Measurements from ENCODE around the gene SLC8A2. TPM values are rescaled to one million over a fixed set of nuclear protein-coding genes. Genes with fewer than 3 reads are reported as not detected.

The SLC8A2 gene
- total and polyA plus RNA-seq, 2 experiments from 2014 or later: 0.86 to 10.0 TPM

DNA sequence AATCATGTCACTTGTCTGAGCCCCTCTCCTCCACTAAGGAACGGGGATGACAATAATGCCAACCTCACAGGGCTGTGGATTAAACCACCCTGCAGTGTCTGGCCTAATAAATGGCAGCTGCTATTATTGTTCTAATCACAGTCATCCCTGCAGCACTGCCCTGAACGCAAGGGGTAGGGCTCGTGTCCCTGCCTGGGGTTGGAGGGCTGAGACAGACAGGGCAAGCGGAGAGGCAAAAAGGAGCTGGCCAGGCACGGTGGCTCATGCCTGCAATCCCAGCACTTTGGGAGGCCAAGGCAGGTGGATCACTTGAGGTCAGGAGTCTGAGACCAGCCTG is 22.5 kb upstream of the SLC8A2 start:
- no peak overlapping the region for H3K4me3 Mint-ChIP-seq
- H3K27me3 Mint-ChIP-seq (ENCODE audit: insufficient read depth, low read depth, poor library complexity): peaks cover 16% of the 10 kb centered on the region
- H3K27ac Mint-ChIP-seq: no peak overlapping the region
- Histone ChIP-seq H3K36me3 (ENCODE audit: insufficient read depth) (no peaks in the 10 kb centered on the region), H3K4me3 (no peak overlapping the region), H4K20me1 (replicated peaks; ENCODE audit: insufficient read depth) (no peaks in the 10 kb centered on the region), H3K4me1 (ENCODE audit: insufficient read depth) (no peaks in the 10 kb centered on the region; the same call in 1 of the 2 replicates), H3K4me2 (no peak overlapping the region), H3K27ac (ENCODE audit: low read depth) (no peak overlapping the region), H2AFZ (no peak overlapping the region), H3F3A (replicated peaks; ENCODE audit: low read depth) (no peaks in the 10 kb centered on the region), H3K27me3 (ENCODE audit: insufficient read depth) (no peaks in the 10 kb centered on the region), H3K9me2 (ENCODE audit: insufficient read depth) (no peaks in the 10 kb centered on the region), H3K79me2 (replicated peaks; ENCODE audit: insufficient read depth) (no peaks in the 10 kb centered on the region)
- peaks cover 11% of the 10 kb centered on the region; the same call in 2 of the 3 replicates for H3K36me3 Mint-ChIP-seq (ENCODE audit: low read depth)
- ATAC-seq (no peak), DNase-seq (ENCODE audit: low spot score) (no peak)
- TF ChIP-seq POLR2AphosphoS5 (IDR thresholded peaks at IDR 0.05; ENCODE audit: low read depth) (no peak), EZH2phosphoT487 (IDR thresholded peaks at IDR 0.05; ENCODE audit: unreplicated experiment) (no peak), ZNF114 (CRISPR knock-in tag; IDR thresholded peaks at IDR 0.05) (no peak), NANOG (IDR thresholded peaks at IDR 0.05; ENCODE audit: borderline replicate concordance) (no peak), ZNF331 (CRISPR knock-in tag; IDR thresholded peaks at IDR 0.05; ENCODE audit: low read depth) (no peak), STAT1 (IDR thresholded peaks at IDR 0.05; ENCODE audit: unreplicated experiment) (no peak), CREB1 (CRISPR knock-in tag; IDR thresholded peaks at IDR 0.05; ENCODE audit: low read depth) (no peak), JUNB (IDR thresholded peaks at IDR 0.05; ENCODE audit: unreplicated experiment) (no peak), EZH2 (IDR thresholded peaks at IDR 0.05; ENCODE audit: low read depth, unreplicated experiment) (no peak)
- TF ChIP-seq, protein P1, sequence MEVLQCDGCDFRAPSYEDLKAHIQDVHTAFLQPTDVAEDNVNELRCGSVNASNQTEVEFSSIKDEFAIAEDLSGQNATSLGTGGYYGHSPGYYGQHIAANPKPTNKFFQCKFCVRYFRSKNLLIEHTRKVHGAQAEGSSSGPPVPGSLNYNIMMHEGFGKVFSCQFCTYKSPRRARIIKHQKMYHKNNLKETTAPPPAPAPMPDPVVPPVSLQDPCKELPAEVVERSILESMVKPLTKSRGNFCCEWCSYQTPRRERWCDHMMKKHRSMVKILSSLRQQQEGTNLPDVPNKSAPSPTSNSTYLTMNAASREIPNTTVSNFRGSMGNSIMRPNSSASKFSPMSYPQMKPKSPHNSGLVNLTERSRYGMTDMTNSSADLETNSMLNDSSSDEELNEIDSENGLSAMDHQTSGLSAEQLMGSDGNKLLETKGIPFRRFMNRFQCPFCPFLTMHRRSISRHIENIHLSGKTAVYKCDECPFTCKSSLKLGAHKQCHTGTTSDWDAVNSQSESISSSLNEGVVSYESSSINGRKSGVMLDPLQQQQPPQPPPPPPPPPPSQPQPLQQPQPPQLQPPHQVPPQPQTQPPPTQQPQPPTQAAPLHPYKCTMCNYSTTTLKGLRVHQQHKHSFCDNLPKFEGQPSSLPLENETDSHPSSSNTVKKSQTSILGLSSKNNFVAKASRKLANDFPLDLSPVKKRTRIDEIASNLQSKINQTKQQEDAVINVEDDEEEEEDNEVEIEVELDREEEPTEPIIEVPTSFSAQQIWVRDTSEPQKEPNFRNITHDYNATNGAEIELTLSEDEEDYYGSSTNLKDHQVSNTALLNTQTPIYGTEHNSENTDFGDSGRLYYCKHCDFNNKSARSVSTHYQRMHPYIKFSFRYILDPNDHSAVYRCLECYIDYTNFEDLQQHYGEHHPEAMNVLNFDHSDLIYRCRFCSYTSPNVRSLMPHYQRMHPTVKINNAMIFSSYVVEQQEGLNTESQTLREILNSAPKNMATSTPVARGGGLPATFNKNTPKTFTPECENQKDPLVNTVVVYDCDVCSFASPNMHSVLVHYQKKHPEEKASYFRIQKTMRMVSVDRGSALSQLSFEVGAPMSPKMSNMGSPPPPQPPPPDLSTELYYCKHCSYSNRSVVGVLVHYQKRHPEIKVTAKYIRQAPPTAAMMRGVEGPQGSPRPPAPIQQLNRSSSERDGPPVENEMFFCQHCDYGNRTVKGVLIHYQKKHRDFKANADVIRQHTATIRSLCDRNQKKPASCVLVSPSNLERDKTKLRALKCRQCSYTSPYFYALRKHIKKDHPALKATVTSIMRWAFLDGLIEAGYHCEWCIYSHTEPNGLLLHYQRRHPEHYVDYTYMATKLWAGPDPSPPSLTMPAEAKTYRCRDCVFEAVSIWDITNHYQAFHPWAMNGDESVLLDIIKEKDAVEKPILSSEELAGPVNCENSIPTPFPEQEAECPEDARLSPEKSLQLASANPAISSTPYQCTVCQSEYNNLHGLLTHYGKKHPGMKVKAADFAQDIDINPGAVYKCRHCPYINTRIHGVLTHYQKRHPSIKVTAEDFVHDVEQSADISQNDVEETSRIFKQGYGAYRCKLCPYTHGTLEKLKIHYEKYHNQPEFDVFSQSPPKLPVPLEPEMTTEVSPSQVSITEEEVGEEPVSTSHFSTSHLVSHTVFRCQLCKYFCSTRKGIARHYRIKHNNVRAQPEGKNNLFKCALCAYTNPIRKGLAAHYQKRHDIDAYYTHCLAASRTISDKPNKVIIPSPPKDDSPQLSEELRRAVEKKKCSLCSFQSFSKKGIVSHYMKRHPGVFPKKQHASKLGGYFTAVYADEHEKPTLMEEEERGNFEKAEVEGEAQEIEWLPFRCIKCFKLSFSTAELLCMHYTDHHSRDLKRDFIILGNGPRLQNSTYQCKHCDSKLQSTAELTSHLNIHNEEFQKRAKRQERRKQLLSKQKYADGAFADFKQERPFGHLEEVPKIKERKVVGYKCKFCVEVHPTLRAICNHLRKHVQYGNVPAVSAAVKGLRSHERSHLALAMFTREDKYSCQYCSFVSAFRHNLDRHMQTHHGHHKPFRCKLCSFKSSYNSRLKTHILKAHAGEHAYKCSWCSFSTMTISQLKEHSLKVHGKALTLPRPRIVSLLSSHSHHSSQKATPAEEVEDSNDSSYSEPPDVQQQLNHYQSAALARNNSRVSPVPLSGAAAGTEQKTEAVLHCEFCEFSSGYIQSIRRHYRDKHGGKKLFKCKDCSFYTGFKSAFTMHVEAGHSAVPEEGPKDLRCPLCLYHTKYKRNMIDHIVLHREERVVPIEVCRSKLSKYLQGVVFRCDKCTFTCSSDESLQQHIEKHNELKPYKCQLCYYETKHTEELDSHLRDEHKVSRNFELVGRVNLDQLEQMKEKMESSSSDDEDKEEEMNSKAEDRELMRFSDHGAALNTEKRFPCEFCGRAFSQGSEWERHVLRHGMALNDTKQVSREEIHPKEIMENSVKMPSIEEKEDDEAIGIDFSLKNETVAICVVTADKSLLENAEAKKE (CRISPR knock-in tag; IDR thresholded peaks at IDR 0.05): no peak
- TF ChIP-seq, protein P2, sequence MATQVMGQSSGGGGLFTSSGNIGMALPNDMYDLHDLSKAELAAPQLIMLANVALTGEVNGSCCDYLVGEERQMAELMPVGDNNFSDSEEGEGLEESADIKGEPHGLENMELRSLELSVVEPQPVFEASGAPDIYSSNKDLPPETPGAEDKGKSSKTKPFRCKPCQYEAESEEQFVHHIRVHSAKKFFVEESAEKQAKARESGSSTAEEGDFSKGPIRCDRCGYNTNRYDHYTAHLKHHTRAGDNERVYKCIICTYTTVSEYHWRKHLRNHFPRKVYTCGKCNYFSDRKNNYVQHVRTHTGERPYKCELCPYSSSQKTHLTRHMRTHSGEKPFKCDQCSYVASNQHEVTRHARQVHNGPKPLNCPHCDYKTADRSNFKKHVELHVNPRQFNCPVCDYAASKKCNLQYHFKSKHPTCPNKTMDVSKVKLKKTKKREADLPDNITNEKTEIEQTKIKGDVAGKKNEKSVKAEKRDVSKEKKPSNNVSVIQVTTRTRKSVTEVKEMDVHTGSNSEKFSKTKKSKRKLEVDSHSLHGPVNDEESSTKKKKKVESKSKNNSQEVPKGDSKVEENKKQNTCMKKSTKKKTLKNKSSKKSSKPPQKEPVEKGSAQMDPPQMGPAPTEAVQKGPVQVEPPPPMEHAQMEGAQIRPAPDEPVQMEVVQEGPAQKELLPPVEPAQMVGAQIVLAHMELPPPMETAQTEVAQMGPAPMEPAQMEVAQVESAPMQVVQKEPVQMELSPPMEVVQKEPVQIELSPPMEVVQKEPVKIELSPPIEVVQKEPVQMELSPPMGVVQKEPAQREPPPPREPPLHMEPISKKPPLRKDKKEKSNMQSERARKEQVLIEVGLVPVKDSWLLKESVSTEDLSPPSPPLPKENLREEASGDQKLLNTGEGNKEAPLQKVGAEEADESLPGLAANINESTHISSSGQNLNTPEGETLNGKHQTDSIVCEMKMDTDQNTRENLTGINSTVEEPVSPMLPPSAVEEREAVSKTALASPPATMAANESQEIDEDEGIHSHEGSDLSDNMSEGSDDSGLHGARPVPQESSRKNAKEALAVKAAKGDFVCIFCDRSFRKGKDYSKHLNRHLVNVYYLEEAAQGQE (IDR thresholded peaks at IDR 0.05; ENCODE audit: unreplicated experiment): no peak
- TF ChIP-seq, protein P3, sequence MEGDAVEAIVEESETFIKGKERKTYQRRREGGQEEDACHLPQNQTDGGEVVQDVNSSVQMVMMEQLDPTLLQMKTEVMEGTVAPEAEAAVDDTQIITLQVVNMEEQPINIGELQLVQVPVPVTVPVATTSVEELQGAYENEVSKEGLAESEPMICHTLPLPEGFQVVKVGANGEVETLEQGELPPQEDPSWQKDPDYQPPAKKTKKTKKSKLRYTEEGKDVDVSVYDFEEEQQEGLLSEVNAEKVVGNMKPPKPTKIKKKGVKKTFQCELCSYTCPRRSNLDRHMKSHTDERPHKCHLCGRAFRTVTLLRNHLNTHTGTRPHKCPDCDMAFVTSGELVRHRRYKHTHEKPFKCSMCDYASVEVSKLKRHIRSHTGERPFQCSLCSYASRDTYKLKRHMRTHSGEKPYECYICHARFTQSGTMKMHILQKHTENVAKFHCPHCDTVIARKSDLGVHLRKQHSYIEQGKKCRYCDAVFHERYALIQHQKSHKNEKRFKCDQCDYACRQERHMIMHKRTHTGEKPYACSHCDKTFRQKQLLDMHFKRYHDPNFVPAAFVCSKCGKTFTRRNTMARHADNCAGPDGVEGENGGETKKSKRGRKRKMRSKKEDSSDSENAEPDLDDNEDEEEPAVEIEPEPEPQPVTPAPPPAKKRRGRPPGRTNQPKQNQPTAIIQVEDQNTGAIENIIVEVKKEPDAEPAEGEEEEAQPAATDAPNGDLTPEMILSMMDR (conservative IDR thresholded peaks at IDR 0.05; ENCODE audit: low read depth in 2 of 2): no peak
- TF ChIP-seq, protein P4, sequence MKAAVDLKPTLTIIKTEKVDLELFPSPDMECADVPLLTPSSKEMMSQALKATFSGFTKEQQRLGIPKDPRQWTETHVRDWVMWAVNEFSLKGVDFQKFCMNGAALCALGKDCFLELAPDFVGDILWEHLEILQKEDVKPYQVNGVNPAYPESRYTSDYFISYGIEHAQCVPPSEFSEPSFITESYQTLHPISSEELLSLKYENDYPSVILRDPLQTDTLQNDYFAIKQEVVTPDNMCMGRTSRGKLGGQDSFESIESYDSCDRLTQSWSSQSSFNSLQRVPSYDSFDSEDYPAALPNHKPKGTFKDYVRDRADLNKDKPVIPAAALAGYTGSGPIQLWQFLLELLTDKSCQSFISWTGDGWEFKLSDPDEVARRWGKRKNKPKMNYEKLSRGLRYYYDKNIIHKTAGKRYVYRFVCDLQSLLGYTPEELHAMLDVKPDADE (IDR thresholded peaks at IDR 0.05): no peak
- H3K4me1 Mint-ChIP-seq: peaks cover 25% of the 10 kb centered on the region
- no peaks in the 10 kb centered on the region for H3K9me3 Mint-ChIP-seq
